ENCODE results near the gene RAP1GDS1.

Gene RAP1GDS1, protein sequence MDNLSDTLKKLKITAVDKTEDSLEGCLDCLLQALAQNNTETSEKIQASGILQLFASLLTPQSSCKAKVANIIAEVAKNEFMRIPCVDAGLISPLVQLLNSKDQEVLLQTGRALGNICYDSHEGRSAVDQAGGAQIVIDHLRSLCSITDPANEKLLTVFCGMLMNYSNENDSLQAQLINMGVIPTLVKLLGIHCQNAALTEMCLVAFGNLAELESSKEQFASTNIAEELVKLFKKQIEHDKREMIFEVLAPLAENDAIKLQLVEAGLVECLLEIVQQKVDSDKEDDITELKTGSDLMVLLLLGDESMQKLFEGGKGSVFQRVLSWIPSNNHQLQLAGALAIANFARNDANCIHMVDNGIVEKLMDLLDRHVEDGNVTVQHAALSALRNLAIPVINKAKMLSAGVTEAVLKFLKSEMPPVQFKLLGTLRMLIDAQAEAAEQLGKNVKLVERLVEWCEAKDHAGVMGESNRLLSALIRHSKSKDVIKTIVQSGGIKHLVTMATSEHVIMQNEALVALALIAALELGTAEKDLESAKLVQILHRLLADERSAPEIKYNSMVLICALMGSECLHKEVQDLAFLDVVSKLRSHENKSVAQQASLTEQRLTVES

DNA sequence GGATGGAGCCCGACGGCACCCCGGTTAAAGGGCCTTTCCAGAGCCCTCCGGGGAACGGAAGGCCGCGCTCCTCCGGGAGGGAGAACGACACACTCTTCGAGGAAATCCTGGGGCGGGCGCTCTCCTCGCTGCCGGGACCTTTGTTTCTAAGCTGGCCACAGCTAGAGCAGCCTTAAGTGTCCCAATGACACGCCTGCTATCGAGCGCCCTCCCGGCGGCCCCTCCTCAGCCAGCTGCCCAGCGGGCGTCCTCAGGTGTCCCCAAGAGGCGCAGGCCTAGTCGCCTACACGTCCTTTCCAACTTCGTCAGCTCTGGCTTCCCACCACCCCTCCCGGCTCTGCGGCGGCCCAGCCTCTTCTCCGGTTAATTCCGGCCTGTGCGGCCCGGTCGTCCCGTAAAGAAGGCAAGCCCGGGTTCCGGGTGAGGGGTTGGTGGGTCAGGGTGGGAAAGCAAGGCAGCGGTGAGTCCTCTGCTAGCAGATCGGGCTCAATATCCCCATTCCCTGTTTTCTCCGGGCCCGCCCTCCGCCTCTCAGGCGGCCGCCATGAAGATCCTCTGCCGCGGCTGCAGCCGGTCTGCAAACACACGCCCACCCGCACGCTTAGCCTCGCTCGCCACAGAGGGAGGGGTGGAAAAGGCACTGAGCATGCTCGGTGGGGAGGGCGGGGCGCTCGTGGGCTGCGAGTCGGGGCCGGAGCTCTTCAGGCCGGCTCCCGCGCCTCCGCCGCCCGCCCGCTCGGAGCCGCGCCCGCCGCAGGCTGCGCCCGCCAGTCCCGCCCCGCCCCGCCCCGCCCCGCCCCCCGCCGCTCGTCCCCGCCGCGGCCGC, at the start of gene RAP1GDS1:
Gene RAP1GDS1 (plus strand): TSS at position 806 of the 826 bp plus-strand sequence. CDS start 182 bp downstream, outside the sequence.
- peak; percentile 90 for DNase-seq

DNA sequence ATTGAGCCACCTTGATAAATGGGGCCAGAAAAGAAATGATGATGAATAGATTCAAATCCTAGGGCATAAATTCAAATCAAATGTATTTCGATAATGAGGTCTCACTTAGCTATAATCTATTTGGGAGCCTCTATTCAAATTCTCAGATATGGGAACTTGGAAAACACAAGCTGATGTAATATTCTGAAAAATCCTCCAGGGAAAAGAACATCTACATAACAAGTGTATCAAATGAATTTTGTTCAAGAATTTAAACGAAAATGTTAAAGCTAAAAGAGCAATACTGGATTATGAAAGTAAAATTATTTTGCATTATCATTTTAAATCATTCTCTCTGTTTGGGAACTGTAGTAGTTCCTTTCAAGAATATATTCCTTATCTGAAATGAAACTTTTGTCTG, 38.9 kb upstream of the RAP1GDS1 start:
- no peak for DNase-seq

DNA sequence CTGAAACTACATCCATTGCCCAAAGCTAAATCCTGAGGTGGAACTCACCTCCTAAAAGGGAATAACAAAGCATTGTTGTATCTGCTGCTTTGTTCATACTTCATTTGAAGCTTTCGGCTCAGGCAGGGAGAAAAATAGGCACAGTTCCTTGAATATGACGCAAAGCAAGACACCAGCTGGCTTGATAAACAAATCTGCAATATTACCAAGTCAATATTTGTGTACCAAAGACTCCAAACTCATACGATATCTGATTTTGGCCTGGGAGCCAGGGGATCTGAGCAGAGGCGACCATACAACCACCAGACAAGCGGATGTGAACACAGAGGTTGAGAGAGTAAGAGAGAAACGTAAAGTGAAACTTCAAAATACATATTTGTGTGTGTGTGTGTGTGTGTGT, 34.8 kb upstream of the RAP1GDS1 start:
- no peak for DNase-seq

DNA sequence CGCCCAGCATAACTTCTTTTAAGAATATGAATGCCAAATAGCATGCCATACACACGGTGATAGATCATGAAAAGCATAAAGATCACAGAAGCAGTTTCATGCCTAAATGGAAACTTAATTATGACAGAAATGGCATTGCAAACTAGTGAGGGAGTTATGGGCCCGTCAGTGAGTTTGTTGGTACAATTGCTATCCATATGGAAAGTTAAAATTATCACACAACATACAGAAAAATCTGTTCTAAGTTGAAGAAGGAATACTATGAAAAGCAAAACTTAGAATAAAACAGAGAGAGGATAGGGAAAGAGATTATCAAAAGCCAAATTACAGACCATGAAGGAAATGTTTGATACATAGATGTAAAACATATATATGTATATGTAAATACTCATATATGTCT, 30.2 kb upstream of the RAP1GDS1 start:
- DNase-seq = no peak

DNA sequence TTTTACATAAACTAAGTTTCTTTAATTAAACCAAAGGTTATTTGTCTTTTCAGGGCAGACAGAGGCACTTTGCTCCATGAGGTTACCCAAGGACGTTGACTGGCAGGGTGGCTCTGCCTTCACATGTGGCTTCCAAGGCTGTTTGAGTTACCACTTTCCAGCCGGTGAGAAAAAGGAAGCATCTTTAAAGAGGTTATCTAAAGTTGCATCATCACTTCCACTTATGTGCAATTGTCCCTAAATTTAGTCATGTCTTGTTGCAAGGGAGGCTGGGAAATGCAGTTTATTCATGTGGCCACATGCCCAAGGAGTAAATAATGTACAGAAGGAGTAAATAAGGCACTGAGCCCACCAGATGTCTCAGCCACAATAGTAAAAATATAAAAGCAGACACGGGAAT, 29.0 kb upstream of the RAP1GDS1 start:
- DNase-seq = no peak

DNA sequence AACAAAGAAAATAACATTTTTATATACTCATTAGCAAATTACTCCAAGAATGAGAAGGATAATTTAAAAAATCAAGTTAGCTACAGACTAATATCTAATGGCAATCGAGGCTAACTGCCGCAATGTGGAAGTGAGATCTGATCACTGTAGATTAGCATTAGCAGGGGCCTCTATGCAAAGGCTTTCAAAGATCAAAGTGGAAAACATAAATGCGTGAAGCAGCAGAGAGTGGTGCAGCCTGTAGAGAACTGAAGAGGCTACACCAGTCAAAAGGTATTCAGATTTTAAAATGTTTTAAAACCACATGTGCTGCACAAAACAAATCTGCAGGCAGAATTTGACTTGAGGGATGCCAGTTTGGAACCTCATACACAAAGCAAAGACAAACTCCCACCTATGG, 24.0 kb upstream of the RAP1GDS1 start:
- DNase-seq = no peak

DNA sequence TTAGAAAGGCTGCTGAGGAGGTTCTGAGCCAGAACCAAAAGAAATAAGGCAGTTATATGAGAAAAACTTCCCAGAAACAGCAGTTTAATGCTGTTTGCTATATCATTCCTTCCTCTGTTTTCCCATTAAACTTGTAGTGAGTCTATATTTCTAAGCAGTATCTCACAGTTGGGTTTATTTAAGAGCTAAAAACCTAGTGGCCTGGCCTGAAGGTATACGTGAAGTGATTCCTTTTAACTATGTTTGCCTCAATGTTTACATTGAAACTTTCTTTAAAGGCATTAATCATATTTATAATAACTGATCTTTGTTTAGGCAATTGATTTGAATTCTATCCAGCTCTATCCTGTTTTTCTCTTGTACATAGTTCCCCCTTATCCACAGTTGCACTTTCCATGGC, 19.1 kb upstream of the RAP1GDS1 start:
- DNase-seq = no peak

DNA sequence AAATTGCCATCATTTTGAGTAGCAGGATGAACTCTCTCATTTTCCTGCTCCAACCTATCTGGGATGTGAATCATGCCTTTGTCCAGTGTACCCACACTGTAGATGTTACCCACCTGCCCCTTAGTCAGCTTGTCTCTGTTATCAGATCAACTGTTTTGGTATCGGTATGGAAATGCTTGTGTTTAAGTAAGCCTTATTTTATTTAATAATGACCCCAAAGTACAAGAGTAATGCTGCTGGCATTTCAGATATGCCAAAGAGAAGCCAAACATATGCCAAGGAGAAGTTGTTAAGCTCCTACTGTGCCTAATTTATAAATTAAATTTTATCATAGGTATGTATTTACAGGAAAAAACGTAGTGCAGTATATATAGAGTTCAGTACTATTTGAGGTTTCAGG, 18.6 kb upstream of the RAP1GDS1 start:
- DNase-seq = peak; percentile 10

DNA sequence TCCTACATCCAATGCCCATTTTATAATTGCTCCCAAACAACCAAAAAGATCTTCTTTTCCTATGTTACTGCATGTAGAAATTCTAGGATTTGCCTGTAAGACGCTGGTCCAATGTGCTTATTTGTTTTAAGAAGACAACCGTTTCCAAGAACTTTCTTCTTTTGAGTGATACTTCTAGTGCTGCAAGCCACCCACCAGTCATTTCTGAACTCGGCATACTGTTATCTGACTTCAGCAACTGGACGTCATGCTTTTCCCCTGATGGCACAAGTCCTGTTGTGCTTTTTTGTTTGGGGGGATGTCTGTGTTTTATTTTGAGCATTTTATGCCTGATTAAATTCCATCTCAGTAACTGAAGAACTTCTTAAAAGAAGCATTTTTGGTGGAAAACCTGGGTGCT, 16.0 kb upstream of the RAP1GDS1 start:
- DNase-seq = no peak

DNA sequence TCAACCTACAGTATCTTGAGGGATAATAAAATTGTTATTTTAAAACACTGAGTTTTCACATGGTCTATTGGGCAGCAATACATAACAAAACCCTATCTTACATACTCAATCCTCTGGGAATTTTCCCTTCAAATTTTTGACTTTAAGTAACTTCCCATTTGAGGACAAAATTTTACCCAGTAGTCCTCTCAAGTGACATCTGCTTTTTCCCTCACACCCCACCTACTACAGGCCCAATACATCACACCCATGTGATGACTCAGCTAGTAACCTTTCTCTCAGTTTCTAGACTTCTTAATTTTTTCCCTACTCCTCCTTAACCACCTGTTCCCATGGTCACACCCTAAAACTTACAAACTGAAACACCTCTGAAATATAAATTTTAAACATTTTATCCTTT, 12.2 kb upstream of the RAP1GDS1 start:
- no peak for DNase-seq

DNA sequence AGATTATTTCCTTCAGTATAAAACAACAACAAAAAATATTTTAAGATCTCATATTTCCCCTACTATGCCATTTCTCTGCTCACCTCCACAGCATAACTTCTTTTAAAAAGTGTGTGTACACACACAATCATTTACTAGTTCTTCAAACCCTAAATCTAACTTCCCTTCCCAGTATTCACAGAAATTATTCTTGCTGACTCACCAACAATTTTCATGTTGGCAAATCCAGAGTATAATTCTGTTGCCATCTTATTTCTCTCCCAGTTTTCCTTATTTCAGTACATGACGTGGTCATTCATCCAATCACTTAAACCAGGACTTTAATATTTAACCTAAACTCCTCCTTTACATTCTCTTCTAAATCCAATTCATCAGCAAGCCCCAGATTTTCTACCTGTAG, 11.4 kb upstream of the RAP1GDS1 start:
- DNase-seq = no peak

DNA sequence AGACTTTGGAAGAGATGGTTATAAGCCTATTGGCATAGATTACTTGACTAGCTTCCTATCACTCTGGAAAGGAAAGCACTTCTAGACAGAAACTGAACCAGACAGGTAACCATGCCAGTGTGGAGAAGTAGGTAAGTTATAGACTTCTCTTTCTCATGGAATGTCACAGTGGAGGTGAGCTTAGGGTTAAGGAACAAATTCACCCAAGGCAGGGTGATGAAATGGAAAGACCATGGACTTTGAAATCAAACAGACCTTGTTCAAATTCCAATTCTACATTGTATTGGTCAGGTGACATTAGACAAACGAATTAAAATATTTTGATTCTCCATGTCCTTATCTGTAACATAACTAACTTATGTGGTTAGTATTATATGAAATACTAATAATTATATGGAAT, 7.7 kb upstream of the RAP1GDS1 start:
- DNase-seq = no peak

DNA sequence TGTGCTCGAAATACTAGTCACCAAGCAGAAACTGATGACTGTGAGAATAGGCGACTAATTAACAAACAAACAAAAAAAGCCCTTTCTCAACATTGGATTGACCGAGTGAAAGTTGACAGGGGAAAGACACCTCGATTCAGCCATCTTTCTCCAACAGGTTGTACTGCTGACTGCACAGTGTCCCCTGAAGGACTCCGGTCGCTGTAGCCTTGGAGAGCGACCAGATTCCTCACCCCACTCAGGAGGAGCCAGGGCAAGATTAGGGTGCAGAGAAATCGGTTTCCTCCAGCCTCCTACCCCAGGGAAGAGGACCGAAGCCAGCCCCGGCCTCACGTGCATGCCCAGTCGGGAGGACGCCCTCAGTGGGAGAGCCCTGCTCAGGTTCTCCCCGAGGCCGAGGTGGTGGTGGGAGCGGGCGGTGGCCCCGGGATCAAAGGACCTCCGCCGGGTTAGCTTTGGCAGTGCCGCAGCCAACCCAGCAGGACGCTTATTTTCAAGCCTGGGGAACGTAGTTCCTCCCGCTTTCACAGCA, 1.1 kb upstream of the RAP1GDS1 start:
- no peak for DNase-seq

DNA sequence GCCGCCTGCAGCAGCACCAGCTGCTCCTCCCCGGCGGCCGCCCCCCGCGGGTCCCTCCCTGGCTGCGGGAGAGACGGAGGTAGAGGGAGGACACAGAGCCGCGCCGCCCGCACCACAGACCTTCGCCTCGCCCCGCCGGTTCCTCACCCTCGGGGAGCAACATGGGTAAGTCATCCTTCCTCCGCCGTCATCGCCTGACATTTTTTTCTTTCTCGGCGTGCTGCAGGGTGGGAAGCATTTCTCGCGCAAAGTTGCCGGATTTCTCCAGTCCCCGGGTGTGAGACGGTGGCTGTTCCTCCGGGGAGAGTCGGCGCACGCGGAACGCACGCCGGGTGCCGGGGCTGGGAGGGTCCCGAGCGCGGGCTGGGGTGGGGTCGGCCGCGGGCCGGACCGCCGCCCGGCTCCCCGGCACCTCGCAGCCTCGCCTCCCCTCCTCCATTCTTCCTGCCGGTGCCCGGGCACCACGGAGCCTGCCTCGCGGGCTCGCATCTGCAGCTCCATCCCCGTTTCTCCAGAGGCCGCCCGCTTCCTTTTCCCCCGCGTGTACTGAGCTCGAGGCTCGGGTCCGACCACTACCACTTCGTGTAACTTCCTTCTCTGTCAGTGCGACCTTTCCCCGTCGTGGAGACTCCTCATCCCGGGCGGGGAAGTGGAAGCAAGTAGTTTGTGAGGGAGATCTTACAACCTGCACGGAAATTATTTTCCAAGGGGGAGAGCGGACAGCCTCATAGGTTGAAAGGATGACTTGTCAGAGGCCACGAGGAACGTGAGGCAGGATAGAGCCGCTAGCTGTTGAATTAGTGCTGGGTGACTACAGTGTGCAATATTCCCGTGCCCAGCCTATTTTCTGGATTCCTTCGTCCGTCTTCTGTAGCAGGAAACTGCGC, 464 bp downstream of the RAP1GDS1 start:
- peak; percentile 56 for DNase-seq

DNA sequence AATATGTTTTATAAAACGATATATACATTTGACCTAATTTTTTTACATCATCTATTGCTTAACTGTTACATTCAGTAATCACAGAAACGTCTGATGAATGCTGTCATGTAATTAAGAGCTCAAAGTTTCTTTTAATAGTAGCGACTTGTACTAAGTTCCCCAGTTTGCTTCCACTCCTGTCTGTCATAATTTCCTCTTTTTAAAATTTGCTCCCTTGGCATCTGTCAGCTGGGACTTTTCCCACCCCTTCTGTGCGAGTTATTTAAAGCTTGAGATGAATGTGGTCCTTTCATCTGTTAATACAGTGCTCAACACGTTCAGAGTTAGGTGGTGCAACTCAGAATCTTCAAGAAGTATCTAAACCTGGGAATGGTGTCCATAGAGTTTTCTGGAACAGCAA, 1.2 kb downstream of the RAP1GDS1 start:
- no peak for DNase-seq

DNA sequence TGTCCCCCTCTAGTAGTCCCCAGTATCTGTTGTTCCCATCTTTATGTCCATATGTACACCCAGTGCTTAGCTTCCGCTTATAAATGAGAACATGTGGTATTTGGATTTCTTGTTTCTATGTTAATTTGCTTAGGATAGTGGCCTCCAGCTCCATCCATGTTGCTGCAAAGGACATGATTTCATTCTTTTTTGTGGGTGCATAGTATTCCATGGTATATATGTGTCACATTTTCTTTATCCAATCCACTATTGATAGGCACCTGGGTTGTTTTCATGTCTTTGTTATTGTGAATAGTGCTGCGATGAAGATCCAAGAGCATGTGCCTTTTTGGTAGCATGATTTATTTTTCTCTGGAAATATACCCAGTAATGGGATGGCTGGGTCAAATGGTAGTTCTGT, 6.3 kb downstream of the RAP1GDS1 start:
- no peak for DNase-seq

DNA sequence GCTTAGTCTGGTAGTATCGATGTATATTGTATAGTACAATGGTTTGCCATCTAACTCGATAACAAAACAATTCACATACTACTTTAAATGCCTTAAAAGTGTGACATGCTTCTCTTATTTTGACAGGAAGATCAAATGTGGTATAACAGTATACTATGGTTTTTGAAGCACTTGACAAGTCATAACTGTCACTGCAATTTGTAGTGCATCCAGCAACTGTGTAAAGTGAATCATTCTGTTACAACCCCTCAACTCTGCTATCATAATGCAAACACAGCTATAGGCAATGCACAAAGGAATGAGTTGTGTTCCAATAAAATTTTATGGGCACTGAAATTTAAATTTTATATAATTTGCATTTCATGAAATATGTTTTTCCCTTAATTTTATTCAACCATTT, 14.0 kb downstream of the RAP1GDS1 start:
- DNase-seq = no peak

DNA sequence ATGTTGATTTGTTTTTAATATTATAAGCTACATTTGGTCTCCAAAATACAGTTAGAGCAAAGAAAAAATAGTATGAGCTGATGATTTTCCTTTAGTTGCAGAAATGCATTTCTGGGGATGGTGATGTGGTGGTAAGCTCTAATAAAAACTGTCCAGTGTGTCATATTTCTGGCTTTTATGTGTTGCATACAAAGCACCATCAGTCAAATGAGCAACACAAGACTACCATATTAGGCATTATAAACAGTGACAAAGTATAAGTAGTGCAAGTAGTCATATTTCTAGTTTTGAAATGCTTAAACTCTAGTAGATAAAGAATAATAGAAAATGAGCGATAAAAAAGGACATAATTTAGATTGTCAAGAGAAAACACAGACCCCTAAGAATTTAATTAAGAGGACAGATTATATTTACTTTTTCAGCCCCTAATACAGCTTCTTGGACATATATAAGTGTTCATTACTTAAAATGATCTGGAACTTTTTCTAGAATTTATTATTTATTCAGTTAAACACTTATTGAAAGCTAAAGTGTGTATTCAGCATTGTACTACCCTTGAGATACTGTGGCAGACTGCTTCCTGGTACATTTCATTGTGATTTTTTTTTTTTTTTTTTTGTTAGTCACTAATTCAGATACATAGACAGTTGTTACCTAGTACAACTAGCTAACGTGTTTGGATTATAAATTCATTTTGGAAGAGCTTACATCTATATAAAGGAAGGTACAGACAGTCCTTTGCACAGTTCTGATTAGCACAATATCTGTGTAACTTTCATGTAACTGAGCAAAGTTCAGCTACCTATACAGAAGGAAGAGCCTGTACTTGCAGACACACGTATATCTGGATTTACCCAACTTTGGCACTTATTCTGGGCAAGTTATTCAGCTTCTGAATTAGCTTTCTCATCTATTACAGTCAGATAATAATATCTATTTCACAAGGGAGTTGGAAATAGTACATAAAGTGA, 22.3 kb downstream of the RAP1GDS1 start:
- DNase-seq = no peak

DNA sequence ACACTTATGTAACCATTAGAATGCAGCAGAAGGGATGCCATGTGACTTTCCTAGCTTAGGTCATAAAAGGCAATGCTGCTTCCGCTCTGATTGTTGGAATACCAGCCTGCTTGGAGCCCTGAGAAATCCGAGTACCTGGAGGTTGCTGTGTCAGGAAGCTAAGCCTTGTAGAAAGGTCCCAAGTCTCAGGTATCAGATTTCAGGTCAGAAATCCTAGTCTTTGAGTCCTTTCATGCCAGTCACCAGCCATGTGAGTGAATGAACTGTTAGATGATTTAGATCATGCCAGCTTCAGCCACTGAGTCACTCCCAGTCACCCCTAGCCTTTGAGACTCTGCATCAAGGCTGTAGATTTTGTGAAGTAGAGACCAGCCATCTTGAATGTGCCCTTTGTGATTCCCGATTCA, 23.5 kb downstream of the RAP1GDS1 start:
- no peak for DNase-seq

DNA sequence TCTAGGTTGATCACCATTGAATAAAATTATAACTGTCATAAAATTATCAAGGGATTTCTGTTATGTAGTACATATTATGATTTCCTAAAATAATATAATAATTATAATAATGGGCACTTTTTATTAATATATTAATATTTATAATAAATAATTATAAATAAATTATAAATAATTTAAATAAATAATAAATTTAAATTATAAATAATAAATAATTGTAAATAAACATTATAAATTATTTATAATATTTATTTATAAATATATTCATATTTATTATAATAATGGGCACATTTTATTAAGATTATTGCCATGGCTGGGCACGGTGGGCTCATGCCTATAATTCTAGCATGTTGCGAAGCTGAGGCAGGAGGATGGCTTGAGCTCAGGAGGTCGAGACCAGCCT, 24.5 kb downstream of the RAP1GDS1 start:
- DNase-seq = no peak

DNA sequence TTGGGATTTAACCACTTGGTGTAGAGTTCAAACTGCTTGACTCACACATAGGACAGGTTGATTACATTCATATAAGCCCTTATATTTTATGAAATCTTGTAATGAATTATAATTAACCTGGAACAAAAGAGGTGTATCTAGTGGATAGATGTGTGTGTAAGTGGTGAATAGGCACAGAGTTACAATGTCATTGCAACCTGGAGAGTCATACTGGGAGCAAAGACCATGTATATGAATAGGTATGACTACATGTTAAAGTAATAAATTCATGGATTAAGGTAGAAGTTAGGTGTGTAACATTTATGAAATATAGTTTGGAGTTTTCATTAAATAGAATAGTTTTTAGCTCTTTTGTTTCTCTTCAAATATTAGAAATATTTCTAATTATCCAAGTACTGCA, 26.1 kb downstream of the RAP1GDS1 start:
- DNase-seq = no peak
